Measurements from ENCODE around the gene MBD4.

DNA sequence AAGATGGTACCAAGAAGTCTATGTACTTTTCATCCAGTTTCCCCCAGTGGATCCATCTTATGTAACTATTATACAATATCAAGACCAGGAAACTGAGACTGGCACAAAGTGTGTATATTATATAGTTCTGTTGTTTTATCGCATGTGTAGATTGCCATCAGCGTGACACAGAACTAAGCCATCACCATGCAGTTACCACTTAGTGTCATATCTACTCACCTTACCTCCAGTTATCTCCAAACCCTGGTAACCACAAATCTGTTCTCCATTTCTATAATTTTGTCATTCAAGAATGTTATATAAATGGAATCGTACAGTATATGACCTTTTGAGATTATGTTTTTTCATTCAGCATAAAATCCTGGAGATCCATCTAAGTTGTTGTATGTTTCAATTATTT is 23.3 kb upstream of the MBD4 start:
- TF ChIP-seq, protein P1, sequence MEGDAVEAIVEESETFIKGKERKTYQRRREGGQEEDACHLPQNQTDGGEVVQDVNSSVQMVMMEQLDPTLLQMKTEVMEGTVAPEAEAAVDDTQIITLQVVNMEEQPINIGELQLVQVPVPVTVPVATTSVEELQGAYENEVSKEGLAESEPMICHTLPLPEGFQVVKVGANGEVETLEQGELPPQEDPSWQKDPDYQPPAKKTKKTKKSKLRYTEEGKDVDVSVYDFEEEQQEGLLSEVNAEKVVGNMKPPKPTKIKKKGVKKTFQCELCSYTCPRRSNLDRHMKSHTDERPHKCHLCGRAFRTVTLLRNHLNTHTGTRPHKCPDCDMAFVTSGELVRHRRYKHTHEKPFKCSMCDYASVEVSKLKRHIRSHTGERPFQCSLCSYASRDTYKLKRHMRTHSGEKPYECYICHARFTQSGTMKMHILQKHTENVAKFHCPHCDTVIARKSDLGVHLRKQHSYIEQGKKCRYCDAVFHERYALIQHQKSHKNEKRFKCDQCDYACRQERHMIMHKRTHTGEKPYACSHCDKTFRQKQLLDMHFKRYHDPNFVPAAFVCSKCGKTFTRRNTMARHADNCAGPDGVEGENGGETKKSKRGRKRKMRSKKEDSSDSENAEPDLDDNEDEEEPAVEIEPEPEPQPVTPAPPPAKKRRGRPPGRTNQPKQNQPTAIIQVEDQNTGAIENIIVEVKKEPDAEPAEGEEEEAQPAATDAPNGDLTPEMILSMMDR (IDR thresholded peaks at IDR 0.05; ENCODE audit: insufficient read depth, low read depth, low read length): no peak
- TF ChIP-seq EZH2 (IDR thresholded peaks at IDR 0.05; ENCODE audit: insufficient read depth, low read length): no peak

Data from astrocyte (in vitro differentiated cells and primary cell).